OCI-LY1 (cell line): ENCODE data around the gene LIN28B.

Source experiments
- H2AFZ ChIP-seq: fragments of 200-600 bp; sonication (generic), shearing (Covaris generic); 2 replicates; pipeline ENCODE4 v1.6.0; 2014; ENCODE audit warnings: antibody characterized with exemption, mild to moderate bottlenecking, low read length
- H3F3A ChIP-seq: fragments of 200-600 bp; sonication (generic), shearing (Covaris generic); 2 replicates; pipeline ENCODE4 v1.6.0; 2014; ENCODE audit warnings: mild to moderate bottlenecking, antibody characterized with exemption, low read length, moderate library complexity; ENCODE audit not compliant: insufficient read depth
- H3K27ac ChIP-seq: fragments of 200-600 bp; sonication (generic); 2 replicates; pipeline ENCODE4 v1.5.1; 2014; ENCODE audit warnings: low read length, mixed run types, mild to moderate bottlenecking, low read depth; ENCODE audit not compliant: poor library complexity, severe bottlenecking
- H3K27me3 ChIP-seq: fragments of 200-600 bp; sonication (generic); 2 replicates; pipeline ENCODE4 v1.6.0; 2014; ENCODE audit warnings: antibody characterized with exemption, mild to moderate bottlenecking, low read length, moderate library complexity; ENCODE audit not compliant: insufficient read depth
- H3K36me3 ChIP-seq: fragments of 200-600 bp; sonication (generic); 2 replicates; pipeline ENCODE4 v1.6.1; 2014; ENCODE audit warnings: mild to moderate bottlenecking, antibody characterized with exemption, low read length, moderate library complexity, mixed read lengths; ENCODE audit not compliant: insufficient read depth
- H3K4me1 ChIP-seq: fragments of 200-600 bp; sonication (generic); 2 replicates; pipeline ENCODE4 v1.5.1; 2014; ENCODE audit warnings: mild to moderate bottlenecking, low read length, moderate library complexity; ENCODE audit not compliant: insufficient read depth, severe bottlenecking
- H3K4me2 ChIP-seq: fragments of 200-600 bp; sonication (generic), shearing (Covaris generic); 2 replicates; pipeline ENCODE4 v1.6.1; 2014; ENCODE audit warnings: low read length
- H3K4me3 ChIP-seq: fragments of 200-600 bp; sonication (generic); 2 replicates; pipeline ENCODE4 v1.5.1; 2014; ENCODE audit warnings: low read length, low read depth, mild to moderate bottlenecking, mixed read lengths; ENCODE audit not compliant: poor library complexity, severe bottlenecking
- H3K79me2 ChIP-seq: fragments of 200-600 bp; shearing (Covaris generic); 2 replicates; pipeline ENCODE4 v1.6.1; 2016; ENCODE audit warnings: mixed run types, low read length, mixed read lengths; ENCODE audit not compliant: insufficient read depth
- H3K9ac ChIP-seq: fragments of 200-600 bp; sonication (generic), shearing (Covaris generic); 2 replicates; pipeline ENCODE4 v1.6.1; 2014; ENCODE audit warnings: mild to moderate bottlenecking, low read length, mixed read lengths
- H3K9me2 ChIP-seq: fragments of 200-600 bp; sonication (generic), shearing (Covaris generic); 2 replicates; pipeline ENCODE4 v1.6.1; 2014; ENCODE audit warnings: low read depth, mild to moderate bottlenecking, low read length, mixed read lengths
- H3K9me3 ChIP-seq: fragments of 200-600 bp; shearing (Covaris generic); 2 replicates; pipeline ENCODE4 v1.6.1; 2014; ENCODE audit warnings: low read length, mixed read lengths
- H4K20me1 ChIP-seq: fragments of 200-600 bp; sonication (generic), shearing (Covaris generic); 2 replicates; pipeline ENCODE4 v1.6.0; 2016; ENCODE audit warnings: mild to moderate bottlenecking, low read length; ENCODE audit not compliant: insufficient read depth
- EZH2 ChIP-seq: fragments of 200-600 bp; sonication (generic), shearing (Covaris generic); IDR thresholded peaks from 2 replicates; pipeline ENCODE4 v1.8.0; 2017; ENCODE audit warnings: borderline replicate concordance, mixed run types, mild to moderate bottlenecking, antibody characterized with exemption, low read length, moderate library complexity, mixed read lengths
- TF ChIP-seq, protein P1 (sequence below): fragments of 200-600 bp; sonication (generic), shearing (Covaris generic); IDR thresholded peaks from 2 replicates; pipeline ENCODE4 v1.5.1; 2017; ENCODE audit warnings: mild to moderate bottlenecking, antibody characterized with exemption, low read length, moderate library complexity, mixed read lengths

LIN28B gene

DNA sequence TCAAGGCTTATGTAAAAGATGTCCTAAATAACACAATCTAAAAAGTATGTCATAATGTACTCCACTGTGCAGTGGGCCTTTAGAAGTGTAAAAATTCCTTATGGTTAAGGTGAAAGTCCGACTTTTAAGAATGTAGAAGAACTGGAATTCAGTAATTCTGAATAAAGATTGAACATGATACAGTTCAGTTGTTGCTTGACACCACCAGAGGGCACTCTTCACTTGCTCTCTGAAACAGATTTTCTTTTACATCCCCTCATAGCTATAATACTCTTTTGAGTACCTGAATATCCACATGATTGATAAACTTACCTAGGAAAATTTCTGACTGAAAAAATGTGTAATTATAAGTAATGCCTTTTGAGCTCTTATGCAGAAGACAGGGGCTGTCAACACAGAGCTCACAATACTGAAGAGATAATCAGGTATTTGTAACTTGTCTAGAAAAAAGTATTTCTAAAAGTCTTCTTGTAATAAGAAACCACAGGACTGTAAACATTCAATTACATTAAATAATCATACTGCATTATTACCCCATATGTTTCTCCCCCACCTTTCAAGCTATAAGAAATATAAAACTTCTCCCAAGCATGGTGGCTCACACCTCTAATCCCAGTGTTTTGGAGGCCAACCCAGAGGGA lies 130.8 kb downstream of the LIN28B start:
- no peak overlapping the region for H2AFZ ChIP-seq
- H3K4me1 ChIP-seq: no peaks in the 10 kb centered on the region
- no peaks in the 10 kb centered on the region for H3K9me2 ChIP-seq
- H3K4me3 ChIP-seq: no peak overlapping the region
- no peak overlapping the region for H3K27ac ChIP-seq
- H3K36me3 ChIP-seq: no peaks in the 10 kb centered on the region
- H4K20me1 ChIP-seq: no peaks in the 10 kb centered on the region
- no peaks in the 10 kb centered on the region for H3K27me3 ChIP-seq
- no peak overlapping the region for H3K9ac ChIP-seq
- no peaks in the 10 kb centered on the region for H3K9me3 ChIP-seq
- no peaks in the 10 kb centered on the region for H3K79me2 ChIP-seq
- TF ChIP-seq, protein P1, sequence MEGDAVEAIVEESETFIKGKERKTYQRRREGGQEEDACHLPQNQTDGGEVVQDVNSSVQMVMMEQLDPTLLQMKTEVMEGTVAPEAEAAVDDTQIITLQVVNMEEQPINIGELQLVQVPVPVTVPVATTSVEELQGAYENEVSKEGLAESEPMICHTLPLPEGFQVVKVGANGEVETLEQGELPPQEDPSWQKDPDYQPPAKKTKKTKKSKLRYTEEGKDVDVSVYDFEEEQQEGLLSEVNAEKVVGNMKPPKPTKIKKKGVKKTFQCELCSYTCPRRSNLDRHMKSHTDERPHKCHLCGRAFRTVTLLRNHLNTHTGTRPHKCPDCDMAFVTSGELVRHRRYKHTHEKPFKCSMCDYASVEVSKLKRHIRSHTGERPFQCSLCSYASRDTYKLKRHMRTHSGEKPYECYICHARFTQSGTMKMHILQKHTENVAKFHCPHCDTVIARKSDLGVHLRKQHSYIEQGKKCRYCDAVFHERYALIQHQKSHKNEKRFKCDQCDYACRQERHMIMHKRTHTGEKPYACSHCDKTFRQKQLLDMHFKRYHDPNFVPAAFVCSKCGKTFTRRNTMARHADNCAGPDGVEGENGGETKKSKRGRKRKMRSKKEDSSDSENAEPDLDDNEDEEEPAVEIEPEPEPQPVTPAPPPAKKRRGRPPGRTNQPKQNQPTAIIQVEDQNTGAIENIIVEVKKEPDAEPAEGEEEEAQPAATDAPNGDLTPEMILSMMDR: peak; percentile 85
- TF ChIP-seq EZH2: no peak
- no peaks in the 10 kb centered on the region for H3F3A ChIP-seq
- no peak overlapping the region for H3K4me2 ChIP-seq

DNA sequence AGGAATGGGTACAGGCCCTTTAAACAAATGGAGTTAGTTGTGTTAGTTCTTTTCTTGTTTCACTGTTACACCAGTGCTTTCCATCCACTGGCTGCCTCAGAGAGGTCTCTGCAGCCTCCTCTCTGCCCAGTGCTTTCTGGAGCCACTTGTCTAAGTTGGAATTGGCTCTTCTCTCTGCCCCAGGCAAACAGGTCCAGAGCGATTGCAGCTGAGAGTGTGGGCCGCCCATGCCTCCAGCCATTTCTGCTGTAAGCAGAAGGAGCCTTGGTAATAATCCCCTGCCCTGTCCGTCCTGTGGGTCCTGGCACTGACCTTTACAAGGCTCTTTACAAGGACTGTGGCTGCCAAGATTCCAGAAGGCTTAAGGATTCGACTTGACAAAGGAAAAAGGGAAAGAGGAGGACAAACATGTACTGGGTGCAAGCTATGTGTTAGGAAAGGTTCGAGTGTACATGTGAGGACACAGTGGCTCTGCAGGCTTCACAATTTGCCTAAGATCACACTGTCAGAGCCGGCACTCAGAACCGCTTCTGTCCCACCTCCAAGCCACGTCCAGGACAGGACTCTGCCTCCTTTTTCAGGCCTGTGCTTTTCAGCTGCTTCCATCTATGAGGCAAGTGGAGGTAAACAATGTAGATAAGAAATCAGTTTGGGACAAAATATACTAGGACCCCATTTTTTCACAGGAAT lies 134.4 kb downstream of the LIN28B start:
- no peak overlapping the region for H3K27ac ChIP-seq
- no peak overlapping the region for H2AFZ ChIP-seq
- no peaks in the 10 kb centered on the region for H3K9me2 ChIP-seq

DNA sequence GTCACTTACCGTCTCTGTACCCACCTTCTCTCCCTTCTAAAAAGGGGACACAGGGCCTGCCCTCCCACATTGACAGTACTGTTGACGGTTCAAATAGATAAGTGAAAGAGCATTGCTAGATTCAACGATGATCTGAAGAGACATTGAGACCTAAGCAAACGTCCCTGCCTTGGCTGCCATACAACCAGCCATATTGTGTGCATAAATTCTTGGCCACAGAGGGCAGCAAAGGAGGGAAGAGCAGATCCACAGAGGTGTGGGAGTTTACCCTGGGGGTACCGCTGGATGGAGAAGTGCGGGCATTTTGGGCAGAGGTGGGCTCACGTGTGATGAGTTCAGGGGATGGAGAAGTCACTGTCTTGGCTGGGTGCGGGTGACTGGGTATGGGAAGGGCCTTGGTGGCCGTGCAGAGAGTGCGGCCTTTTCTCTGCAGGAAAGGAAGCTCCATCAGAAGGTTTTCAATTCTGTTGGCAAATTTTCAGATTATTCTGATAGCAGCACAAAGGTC lies 137.3 kb downstream of the LIN28B start:
- no peaks in the 10 kb centered on the region for H3K27me3 ChIP-seq
- H2AFZ ChIP-seq: no peak overlapping the region
- H4K20me1 ChIP-seq: no peaks in the 10 kb centered on the region
- no peak overlapping the region for H3K27ac ChIP-seq
- no peaks in the 10 kb centered on the region for H3K79me2 ChIP-seq
- no peaks in the 10 kb centered on the region for H3F3A ChIP-seq
- H3K9me3 ChIP-seq: no peaks in the 10 kb centered on the region
- no peaks in the 10 kb centered on the region for H3K4me1 ChIP-seq
- H3K4me3 ChIP-seq: no peak overlapping the region
- no peak overlapping the region for H3K9ac ChIP-seq
- H3K9me2 ChIP-seq: no peaks in the 10 kb centered on the region
- H3K4me2 ChIP-seq: no peak overlapping the region
- TF ChIP-seq, protein P1: no peak
- no peak for TF ChIP-seq EZH2
- no peaks in the 10 kb centered on the region for H3K36me3 ChIP-seq

More for the DNA sequence above, 134.4 kb downstream of the LIN28B start:
- Histone ChIP-seq H3K79me2 (no peaks in the 10 kb centered on the region), H3K9ac (no peak overlapping the region), H3K4me3 (no peak overlapping the region), H4K20me1 (no peaks in the 10 kb centered on the region), H3K4me2 (no peak overlapping the region), H3K27me3 (no peaks in the 10 kb centered on the region), H3K4me1 (no peaks in the 10 kb centered on the region), H3F3A (no peaks in the 10 kb centered on the region), H3K36me3 (no peaks in the 10 kb centered on the region), H3K9me3 (no peaks in the 10 kb centered on the region)
- TF ChIP-seq, protein P1: no peak
- no peak for TF ChIP-seq EZH2
